ENCODE results near the gene SDK1.

Gene SDK1

DNA sequence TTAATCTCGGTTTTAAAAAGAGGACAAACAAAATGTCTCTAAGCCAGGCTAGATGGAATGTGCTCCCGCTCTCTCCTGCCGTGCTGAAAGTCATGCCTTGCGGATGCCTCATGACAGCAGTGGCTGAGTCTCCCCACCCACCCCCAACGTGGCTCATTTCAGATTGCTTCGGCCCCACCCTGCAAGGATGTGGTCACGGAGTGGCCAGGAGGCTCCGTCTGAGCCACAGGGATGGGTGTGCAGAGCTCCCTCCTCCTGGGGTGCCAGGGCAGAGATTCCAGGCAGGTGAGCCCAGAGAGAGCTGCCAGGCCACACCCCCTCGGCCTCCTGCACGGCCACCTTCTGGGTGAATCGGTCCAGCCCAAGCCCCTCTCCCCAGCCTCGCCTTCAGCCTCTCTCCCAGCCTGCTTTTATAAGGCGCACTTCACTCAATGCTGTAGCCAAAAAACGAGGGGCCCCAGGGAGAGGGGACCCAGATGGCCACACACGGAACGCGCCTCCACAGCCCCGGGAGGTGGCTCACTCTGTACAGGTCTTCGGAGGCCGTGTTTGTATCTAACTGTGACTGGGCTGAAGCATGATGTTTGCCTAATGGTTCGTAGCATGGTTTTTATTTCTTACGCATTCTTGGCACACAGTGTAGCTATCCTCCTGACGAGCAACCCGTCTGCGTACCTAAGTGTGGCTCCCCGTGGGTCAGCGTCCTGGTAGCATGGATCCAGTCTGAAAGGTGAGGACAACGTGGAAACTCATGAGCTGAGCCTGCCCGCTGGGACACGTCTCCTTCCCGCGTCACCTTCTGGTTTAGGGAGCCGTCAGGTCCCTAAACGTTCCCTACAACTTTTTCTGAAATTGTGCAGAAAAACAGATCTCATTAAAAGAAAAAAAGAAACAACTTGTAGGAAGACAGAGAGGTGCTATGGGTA, 967.3 kb downstream of the SDK1 start:
- no peak for DNase-seq

DNA sequence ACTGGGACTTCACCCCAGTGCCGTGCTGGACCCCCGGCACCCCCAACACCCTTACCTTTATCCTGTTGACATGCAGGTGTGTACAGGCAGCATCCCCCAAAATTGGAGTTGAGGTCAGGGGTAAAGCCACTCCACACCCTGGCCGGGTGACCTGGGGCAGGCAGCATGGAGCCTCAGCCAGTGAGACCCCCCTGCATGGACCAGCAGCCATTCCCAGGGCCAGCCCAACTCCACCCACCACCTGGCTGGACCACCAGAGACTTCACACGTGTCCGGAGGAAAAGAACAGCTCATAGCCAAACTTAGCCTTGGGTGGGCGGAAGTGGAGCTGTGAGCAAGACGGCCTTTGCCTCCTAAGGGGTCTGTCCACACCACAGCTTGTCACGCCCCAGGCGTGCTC, 968.0 kb downstream of the SDK1 start:
- no peak for DNase-seq

- DNase-seq = no peak
Observed at GRCh38 chr7:4269746-4270145, 968.7 kb downstream of the SDK1 start.

GRCh38 chr7:4270268-4270667, 969.2 kb downstream of the SDK1 start:
- no peak for DNase-seq

- no peak for DNase-seq
Observed at GRCh38 chr7:4270941-4271715, 970.1 kb downstream of the SDK1 start.

- DNase-seq = no peak
Observed at GRCh38 chr7:4271716-4272015, 970.6 kb downstream of the SDK1 start.

GRCh38 chr7:4272141-4272540, 971.1 kb downstream of the SDK1 start:
- no peak for DNase-seq

DNA sequence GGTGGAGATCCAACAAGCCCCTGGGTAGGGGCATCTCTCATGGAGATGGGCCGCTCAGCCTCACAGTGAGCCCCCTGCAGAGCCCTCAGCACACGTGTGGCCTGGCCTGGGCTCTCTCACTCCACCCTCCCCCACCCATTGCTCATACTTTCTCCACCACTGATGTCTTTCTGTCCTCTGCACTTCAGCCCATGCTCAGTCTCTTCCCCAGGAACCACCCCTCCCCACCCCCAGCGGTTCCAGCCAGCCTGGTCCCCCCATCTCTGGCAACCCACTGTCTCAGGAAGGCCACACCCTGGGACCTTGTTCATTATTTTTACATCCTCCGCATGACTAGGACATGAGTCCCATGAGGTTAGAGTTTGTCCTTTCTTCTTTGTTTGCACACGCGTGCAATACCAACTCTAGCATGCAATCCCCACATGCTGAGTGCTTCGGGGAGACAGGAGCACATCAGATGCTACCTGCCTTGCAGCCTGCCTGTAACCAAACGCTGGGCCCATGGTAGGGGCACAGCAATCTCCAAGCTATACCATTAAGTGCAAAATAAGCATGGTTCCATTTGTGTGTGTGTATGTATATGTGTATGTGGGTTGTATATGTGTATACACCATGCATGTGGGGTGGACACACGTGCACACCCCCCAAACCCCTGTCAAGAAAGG, 972.6 kb downstream of the SDK1 start:
- no peak for DNase-seq

GRCh38 chr7:4274286-4274685, 973.2 kb downstream of the SDK1 start:
- DNase-seq = no peak

GRCh38 chr7:4277936-4278335, 976.9 kb downstream of the SDK1 start:
- no peak for DNase-seq

GRCh38 chr7:4279216-4279615, 978.2 kb downstream of the SDK1 start:
- no peak for DNase-seq

- no peak for DNase-seq
Observed at GRCh38 chr7:4281231-4281993, 980.4 kb downstream of the SDK1 start.

DNA sequence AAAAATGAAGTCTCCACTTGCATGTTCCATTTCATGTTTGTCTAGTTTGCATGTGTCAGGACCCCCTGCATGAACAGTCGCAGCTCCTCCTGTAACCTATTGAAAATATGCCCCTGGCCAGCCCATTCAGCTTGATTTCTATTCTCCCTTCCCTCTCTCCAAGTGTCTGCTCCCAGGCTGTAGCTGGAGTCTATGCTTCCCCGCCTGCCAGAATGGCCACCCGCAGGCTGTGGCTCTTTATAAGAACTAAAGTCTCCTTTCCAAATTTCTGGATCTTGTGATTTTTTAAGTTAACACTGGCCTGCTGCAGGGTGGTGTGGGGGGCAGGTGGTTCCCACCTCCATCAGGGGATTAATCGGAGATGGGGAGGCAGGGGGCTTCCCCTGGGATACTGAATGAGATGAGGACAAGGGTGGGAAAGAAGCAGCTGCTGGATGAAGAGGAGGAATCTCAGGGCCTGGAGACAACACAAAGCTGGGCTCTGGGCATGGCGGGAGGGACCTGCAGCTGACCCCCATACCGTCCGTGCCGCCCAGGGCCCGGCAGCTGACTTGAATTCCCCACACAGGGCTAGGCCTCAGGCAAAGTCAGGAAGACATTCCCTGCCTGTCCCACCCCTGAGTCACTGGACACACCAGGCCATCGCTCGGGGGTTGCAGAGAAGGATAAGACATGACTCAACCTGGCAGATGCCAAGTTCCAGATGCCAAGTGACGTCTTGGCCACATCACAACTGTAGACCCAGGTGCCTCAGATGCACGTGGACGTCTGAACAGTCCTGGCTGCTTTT, 981.6 kb downstream of the SDK1 start:
- DNase-seq = no peak

DNA sequence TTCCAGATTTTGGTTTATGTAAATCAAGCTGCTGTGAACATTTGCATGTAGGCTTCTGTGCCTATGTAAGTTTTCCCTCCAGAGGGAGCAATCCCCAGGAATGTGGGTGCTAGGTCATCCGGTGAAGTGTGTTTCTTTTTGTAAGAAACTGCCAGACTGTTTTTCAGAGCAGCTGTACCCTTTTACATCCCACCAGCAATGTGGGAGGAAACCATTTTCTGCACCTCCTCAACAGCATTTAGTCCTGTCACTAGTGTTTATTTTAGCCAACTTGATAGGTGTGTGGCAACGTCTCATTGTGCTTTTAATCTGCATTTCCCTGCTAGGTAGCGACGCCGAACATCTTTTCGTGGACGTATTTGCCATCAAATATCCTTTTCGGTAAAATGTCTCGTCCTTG, 985.3 kb downstream of the SDK1 start:
- DNase-seq = no peak

DNA sequence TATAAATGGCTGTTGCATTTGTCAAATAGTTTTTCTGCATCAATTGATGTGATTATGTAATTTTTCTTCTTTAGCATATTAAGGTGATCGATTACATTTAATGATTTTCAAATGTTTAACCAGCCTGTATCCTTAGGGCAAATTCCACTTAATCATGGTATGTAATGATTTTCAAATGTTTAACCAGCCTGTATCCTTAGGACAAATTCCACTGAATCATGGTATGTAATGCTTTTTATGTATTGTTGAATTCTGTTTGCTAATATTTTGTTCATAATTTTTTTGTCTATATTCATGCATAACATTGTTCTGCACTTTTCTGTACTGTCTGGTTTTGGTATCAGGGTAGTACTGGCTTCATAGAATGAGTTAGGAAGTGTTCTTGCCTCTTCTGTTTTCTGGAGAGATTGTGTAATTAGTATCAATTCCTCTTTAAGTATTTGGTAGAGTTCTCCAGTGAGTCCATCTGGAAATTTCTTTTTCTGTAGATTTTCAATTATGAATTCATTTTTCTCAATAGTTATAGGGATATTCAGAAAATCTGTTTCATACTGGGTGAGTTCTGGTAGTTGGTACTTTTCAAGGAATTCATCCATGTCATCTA, 987.8 kb downstream of the SDK1 start:
- DNase-seq = no peak

DNA sequence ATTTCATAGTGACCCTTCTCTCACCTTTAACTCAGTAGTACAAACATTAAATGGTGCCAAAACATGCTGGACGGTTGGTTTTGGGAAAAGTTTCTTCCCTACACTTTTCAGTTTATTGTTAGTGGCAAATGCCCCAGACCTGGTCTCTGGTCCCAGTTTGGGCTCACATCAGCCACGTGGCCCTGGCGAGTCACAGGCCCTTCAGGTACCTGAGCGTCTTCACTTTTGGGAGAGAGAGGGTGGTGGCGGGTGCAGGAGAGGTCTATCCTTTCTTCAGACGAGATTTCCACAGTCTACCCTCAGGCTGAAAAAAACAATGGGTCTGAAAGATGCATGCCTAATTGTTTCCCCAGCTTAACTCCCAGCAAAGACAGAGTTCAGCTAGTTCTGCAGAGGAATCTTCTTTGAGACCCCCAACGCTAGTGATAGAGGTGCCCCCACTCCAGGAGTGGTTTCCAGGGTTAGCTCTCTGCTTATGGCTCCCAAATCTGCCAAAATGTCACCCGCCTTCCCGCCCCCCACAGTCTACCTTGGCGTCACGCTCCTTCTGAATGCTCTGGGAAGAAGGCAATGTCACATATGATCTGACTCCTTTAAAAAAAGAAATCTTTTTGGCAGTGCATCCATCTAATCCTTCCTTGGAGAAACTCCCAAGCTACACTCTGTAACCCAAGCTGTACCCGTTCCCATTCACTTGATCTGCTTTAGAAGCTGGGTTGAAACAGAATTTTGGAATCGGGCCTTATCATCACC, 996.3 kb downstream of the SDK1 start:
- DNase-seq = no peak

GRCh38 chr7:4297918-4298219, 996.8 kb downstream of the SDK1 start:
- no peak for DNase-seq

DNA sequence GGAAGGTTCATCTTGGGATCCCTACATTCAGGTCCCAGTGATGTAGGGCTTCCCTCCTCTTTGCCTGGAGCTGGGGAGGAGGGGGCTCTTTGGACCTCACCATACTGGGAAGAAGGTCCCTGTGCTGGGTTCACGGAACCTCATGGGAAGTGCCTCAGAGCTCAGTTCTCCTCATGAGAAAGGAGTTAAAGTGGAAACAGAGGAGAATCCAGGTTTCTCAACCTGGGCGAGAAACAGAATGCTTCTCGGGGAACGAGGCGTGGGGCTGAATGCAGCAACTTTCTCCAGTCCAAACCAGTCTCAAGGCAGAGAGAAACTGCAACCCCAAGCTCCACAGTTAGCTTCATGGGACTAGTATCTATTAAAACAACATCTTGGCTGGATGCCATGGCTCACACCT, 998.4 kb downstream of the SDK1 start:
- no peak for DNase-seq

GRCh38 chr7:4302203-4302905, 1001.3 kb downstream of the SDK1 start:
- DNase-seq = no peak

Data from NCI-H2107 (cell line).